GM12878 (cell line): ENCODE measurements around the gene MYRF. TPM values are rescaled to one million over a fixed set of nuclear protein-coding genes. Genes with fewer than 3 reads are reported as not detected.

Experiments used
- CBFB ChIP-seq: IDR thresholded peaks from 2 replicates; pipeline ENCODE4 v1.6.1; 2016; ENCODE audit warnings: antibody characterized with exemption, low read depth
- EZH2 ChIP-seq: IDR thresholded peaks from 2 replicates; pipeline ENCODE4 v1.6.1; 2012; ENCODE audit warnings: low read depth, mild to moderate bottlenecking, control low read depth, inconsistent platforms, low read length, borderline replicate concordance; ENCODE audit not compliant: control insufficient read depth
- PML ChIP-seq: IDR thresholded peaks from 2 replicates; pipeline ENCODE4 v1.6.1; 2012; ENCODE audit warnings: low read length, inconsistent platforms
- RAD51 ChIP-seq: fragments of 450-650 bp; IDR thresholded peaks from 2 replicates; pipeline ENCODE4 v1.6.1; 2016; ENCODE audit warnings: moderate library complexity, mild to moderate bottlenecking, inconsistent platforms
- SMC3 ChIP-seq: IDR thresholded peaks from 2 replicates; pipeline ENCODE4 v1.6.1; 2011; ENCODE audit warnings: low read length, improper control_type of control experiment, borderline replicate concordance
- polyA plus RNA-seq, 11 experiments: library from polyadenylated mRNA; depleted of rRNA in 4 of 11; unstranded in 6 of 11; stranded (reverse) in 5 of 11; fragments of >200 nt; fragmentation: Nextera tagmentation in 4 of 11; fragmentation: Illumina TruSeq in 1 of 11; extraction: Ambion mirVana in 4 of 11; extraction: Trizol in 1 of 11; gene quantifications; 1 replicate in 1 of 11; 2 replicates in 10 of 11; pipeline versions ENCODE4 v1.2.1 to v1.2.3, GENCODE V29; 2011 to 2016; ENCODE audit warnings: inconsistent platforms in 2 of 11, missing spikeins in 2 of 11, low read depth in 1 of 11
- total RNA-seq, 4 experiments: library from RNA; depleted of rRNA in 3 of 4; stranded (reverse); fragments of >200 nt in 3 of 4; fragmentation: Illumina TruSeq in 1 of 4; extraction: Trizol in 1 of 4; gene quantifications; 2 replicates each; pipeline versions ENCODE4 v1.2.1 to v1.2.3, GENCODE V29; 2013 to 2021
- TF ChIP-seq, protein P1 (sequence below): fragments of 450-650 bp; IDR thresholded peaks from 2 replicates; pipeline ENCODE4 v1.6.1; 2017; ENCODE audit warnings: antibody characterized with exemption, mild to moderate bottlenecking, moderate library complexity
- TF ChIP-seq, protein P2 (sequence below): IDR thresholded peaks from 2 replicates; pipeline ENCODE4 v1.6.1; 2012; ENCODE audit warnings: low read depth, low read length, improper control_type of control experiment

MYRF gene
- total and polyA plus RNA-seq, 10 of the 15 experiments (the other 5 are each of a cell fraction or from before 2014, with no cell fraction given) = 0.27 to 15.6 (median 0.89) TPM

DNA sequence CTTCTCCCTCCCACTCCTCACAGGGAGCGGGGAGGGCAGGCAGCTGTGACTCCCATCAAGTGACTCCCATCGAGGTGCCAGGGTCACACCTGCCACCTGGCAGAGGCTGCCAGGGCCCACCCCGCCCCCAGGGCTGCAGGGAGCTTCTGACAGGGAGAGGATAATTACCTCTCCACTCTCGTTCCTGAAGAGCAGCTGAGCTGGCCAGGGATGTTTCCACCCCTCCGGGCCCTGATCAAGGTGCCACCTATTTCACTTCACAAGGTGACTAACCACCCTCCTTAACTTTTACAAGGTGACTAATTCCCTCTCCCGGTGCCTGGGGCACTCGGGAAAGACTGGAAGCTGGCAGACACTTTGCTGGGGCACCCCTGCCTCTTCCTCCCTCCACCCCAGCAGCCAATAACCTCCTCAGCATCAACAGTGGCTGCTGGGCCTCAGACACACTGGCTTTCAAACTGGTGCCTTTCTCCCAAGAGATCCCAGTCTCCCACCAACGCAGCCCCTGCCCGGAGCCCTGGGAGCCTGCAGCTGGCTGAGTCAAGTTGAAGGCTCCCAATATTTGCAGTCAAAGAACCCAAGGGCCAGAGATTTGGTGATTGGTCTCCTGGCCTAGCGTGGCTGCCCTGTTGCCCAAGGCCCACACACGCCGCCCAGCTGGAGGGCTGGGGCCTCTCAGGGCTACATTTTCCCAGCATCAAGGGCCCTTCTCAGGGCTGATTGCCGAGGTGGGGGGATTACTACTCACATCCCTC lies 22.0 kb upstream of the MYRF start (continued):
- no peak for TF ChIP-seq CBFB
- no peak for TF ChIP-seq EZH2
- no peak for TF ChIP-seq PML
- TF ChIP-seq, protein P1, sequence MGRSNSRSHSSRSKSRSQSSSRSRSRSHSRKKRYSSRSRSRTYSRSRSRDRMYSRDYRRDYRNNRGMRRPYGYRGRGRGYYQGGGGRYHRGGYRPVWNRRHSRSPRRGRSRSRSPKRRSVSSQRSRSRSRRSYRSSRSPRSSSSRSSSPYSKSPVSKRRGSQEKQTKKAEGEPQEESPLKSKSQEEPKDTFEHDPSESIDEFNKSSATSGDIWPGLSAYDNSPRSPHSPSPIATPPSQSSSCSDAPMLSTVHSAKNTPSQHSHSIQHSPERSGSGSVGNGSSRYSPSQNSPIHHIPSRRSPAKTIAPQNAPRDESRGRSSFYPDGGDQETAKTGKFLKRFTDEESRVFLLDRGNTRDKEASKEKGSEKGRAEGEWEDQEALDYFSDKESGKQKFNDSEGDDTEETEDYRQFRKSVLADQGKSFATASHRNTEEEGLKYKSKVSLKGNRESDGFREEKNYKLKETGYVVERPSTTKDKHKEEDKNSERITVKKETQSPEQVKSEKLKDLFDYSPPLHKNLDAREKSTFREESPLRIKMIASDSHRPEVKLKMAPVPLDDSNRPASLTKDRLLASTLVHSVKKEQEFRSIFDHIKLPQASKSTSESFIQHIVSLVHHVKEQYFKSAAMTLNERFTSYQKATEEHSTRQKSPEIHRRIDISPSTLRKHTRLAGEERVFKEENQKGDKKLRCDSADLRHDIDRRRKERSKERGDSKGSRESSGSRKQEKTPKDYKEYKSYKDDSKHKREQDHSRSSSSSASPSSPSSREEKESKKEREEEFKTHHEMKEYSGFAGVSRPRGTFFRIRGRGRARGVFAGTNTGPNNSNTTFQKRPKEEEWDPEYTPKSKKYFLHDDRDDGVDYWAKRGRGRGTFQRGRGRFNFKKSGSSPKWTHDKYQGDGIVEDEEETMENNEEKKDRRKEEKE = no peak
- no peak for TF ChIP-seq RAD51
- no peak for TF ChIP-seq SMC3
- TF ChIP-seq, protein P2, sequence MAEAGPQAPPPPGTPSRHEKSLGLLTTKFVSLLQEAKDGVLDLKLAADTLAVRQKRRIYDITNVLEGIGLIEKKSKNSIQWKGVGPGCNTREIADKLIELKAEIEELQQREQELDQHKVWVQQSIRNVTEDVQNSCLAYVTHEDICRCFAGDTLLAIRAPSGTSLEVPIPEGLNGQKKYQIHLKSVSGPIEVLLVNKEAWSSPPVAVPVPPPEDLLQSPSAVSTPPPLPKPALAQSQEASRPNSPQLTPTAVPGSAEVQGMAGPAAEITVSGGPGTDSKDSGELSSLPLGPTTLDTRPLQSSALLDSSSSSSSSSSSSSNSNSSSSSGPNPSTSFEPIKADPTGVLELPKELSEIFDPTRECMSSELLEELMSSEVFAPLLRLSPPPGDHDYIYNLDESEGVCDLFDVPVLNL = no peak
